Renal cortical epithelial cell (primary cell): ENCODE results near the gene LFNG. TPM values are rescaled to one million over a fixed set of nuclear protein-coding genes. Genes with fewer than 3 reads are reported as not detected.
A peak's percentile ranks its signal among the peaks of the same experiment; 100 is the strongest.

Experiments used
- DNase-seq: peaks from one replicate; pipeline ENCODE4 v3.0.0-alpha.2; 2011; ENCODE audit warnings: low read depth
- total RNA-seq: library from RNA; depleted of rRNA; stranded (reverse); fragments of >200 nt; gene quantifications from 2 replicates; pipeline ENCODE4 v1.2.3, GENCODE V29; 2014

Gene LFNG
- total RNA-seq, 1 donor from 2014 or later = 79.8 TPM

GRCh38 chr7:2517026-2517425 lies 2.5 kb upstream of the LFNG start:
- DNase-seq = peak; percentile 93

GRCh38 chr7:2517678-2518507 lies 1.7 kb upstream of the LFNG start:
- DNase-seq = no peak

GRCh38 chr7:2518737-2519118 lies 846 bp upstream of the LFNG start:
- DNase-seq = no peak

- no peak for DNase-seq
Measured at GRCh38 chr7:2520131-2520760, 672 bp downstream of the LFNG start.

- DNase-seq = peak; percentile 30
Measured at GRCh38 chr7:2520761-2521290, 1.3 kb downstream of the LFNG start.

GRCh38 chr7:2521341-2521745 lies 1.8 kb downstream of the LFNG start:
- DNase-seq = no peak

- peak; percentile 71 for DNase-seq
Measured at GRCh38 chr7:2521952-2522591, 2.5 kb downstream of the LFNG start.

- DNase-seq = peak; percentile 79
Measured at GRCh38 chr7:2522780-2523433, 3.3 kb downstream of the LFNG start.

GRCh38 chr7:2523461-2523936 lies 3.9 kb downstream of the LFNG start:
- no peak for DNase-seq

GRCh38 chr7:2523941-2524807 lies 4.6 kb downstream of the LFNG start:
- peak; percentile 46 for DNase-seq

GRCh38 chr7:2524808-2525657 lies 5.5 kb downstream of the LFNG start:
- DNase-seq = no peak

- DNase-seq = no peak
Measured at GRCh38 chr7:2525658-2526630, 6.4 kb downstream of the LFNG start.

GRCh38 chr7:2526659-2527504 lies 7.3 kb downstream of the LFNG start:
- DNase-seq = no peak

- DNase-seq = peak; percentile 47
Measured at GRCh38 chr7:2527505-2528467, 8.2 kb downstream of the LFNG start.

GRCh38 chr7:2528481-2529095 lies 9.0 kb downstream of the LFNG start:
- no peak for DNase-seq
